Muscle of leg (tissue), 11 donors: ENCODE measurements around the gene KCNAB1. TPM values are rescaled to one million over a fixed set of nuclear protein-coding genes. Genes with fewer than 3 reads are reported as not detected.

Experiments used
- DNase-seq: peaks from one replicate; pipeline ENCODE4 v3.0.0; 2013
- H3K27ac ChIP-seq: one replicate; pipeline ENCODE4 v1.5.1; 2013; ENCODE audit warnings: mild to moderate bottlenecking, low read length, control low read depth
- H3K27me3 ChIP-seq: one replicate; pipeline ENCODE4 v1.6.1; 2013; ENCODE audit warnings: low read length; ENCODE audit not compliant: control insufficient read depth, insufficient read depth
- H3K36me3 ChIP-seq: one replicate; pipeline ENCODE4 v1.6.1; 2013; ENCODE audit warnings: low read length; ENCODE audit not compliant: control insufficient read depth, insufficient read depth
- H3K4me1 ChIP-seq: one replicate; pipeline ENCODE4 v1.6.1; 2013; ENCODE audit warnings: low read length; ENCODE audit not compliant: control insufficient read depth, insufficient read depth
- H3K4me3 ChIP-seq: one replicate; pipeline ENCODE4 v1.5.1; 2013; ENCODE audit warnings: low read length, control low read depth
- H3K9me3 ChIP-seq: replicated peaks from 2 replicates; pipeline ENCODE4 v1.6.1; 2013; ENCODE audit warnings: low read depth, low read length; ENCODE audit not compliant: control insufficient read depth
- WGBS: methylation state at CpG from one replicate; pipeline ENCODE4 v1.1.5; 2013; ENCODE audit warnings: missing lambda C conversion rate; ENCODE audit not compliant: insufficient coverage; 5-methylcytosine and 5-hydroxymethylcytosine counted together
- polyA plus RNA-seq, 8 donors: library from polyadenylated mRNA; unstranded; fragments of 120-200 nt; gene quantifications; one replicate each; pipeline versions ENCODE4 v1.2.1 to v1.2.3, GENCODE V29; 2013; ENCODE audit warnings: inconsistent platforms in 1 of 8, low replicate concordance in 1 of 8; ENCODE audit not compliant: insufficient read length in 8 of 8, insufficient read depth in 1 of 8
- total RNA-seq: library from RNA; stranded (reverse); fragments of 120-200 nt; gene quantifications from one replicate; pipeline ENCODE4 v1.2.4, GENCODE V29; 2013

The KCNAB1 gene
- total and polyA plus RNA-seq, 9 donors: 4.3 to 8.4 (median 5.0) TPM

DNA sequence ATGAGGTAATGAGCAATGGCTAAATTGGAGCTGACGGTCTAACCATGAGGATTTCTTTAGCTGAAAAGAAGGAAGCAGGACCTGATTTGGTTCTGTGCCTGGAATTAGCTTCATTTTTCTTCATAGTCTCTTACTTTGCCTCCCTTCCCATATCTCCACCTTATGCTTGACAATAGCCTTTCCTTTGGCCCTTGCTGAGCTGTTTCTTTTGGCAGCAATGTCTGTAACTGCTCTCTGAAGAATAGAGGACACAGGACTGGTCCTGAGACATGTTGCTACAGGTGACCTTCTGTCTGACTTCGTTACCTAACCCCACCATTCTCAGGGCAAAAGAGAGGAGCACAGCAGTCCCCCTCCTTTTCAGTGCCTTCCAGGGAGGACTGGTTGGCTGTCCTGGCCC, 312.2 kb downstream of the KCNAB1 start:
- DNase-seq: no peak
- no peak overlapping the region for H3K4me3 ChIP-seq
- H3K4me1 ChIP-seq: no peaks in the 10 kb centered on the region
- H3K27ac ChIP-seq: no peak overlapping the region
- H3K36me3 ChIP-seq: no peaks in the 10 kb centered on the region
- H3K9me3 ChIP-seq: no peaks in the 10 kb centered on the region
- no peaks in the 10 kb centered on the region for H3K27me3 ChIP-seq
- WGBS: 67% methylated on average over 1 of the region's 2 CpGs

DNA sequence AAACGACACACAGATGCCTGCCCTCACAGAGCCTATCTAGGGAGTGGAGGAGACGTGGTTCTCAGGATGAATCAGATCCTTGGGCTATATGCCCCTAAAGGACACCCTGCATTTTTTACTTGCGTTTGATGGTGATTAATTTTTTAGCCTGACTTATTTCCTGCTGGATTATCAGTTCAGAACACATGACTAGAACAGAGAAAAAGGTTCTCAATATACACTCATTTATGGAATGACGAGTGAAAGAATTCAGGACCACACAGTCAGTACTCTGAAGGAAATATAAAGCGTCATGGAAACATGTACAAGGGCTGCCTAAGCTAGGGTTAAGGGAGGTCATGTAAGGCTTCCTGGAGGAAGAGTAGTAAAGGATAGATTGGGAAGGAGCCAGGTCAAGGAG, 312.8 kb downstream of the KCNAB1 start:
- no peak overlapping the region for H3K27ac ChIP-seq

DNA sequence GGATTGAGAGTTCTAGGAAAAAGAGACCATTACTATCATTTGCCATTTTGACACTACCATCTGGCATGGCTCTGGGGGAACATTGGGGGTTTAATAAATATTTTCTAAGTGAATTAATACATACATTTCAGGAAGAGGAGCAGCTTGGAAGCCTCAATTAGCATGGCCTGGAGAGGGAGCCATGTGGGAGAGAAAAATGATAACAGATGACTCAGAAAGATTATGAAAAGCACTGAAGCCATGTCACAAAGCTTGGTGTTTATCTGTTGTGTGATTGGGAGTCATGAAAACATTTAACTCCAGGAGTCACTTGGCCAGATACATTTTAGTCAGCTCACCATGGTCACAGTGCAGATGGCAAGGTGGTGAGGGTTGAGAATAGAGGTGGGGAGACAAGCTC, 313.5 kb downstream of the KCNAB1 start:
- Histone ChIP-seq H3K4me1 (no peaks in the 10 kb centered on the region), H3K36me3 (no peaks in the 10 kb centered on the region), H3K9me3 (no peaks in the 10 kb centered on the region), H3K27me3 (no peaks in the 10 kb centered on the region), H3K27ac (no peak overlapping the region), H3K4me3 (no peak overlapping the region)
- DNase-seq: no peak

More for the DNA sequence above, 312.8 kb downstream of the KCNAB1 start:
- Histone ChIP-seq H3K4me3 (no peak overlapping the region), H3K9me3 (no peaks in the 10 kb centered on the region), H3K36me3 (no peaks in the 10 kb centered on the region), H3K27me3 (no peaks in the 10 kb centered on the region), H3K4me1 (no peaks in the 10 kb centered on the region)
- no peak for DNase-seq
- 81% methylated on average over 2 of the region's 5 CpGs for WGBS

DNA sequence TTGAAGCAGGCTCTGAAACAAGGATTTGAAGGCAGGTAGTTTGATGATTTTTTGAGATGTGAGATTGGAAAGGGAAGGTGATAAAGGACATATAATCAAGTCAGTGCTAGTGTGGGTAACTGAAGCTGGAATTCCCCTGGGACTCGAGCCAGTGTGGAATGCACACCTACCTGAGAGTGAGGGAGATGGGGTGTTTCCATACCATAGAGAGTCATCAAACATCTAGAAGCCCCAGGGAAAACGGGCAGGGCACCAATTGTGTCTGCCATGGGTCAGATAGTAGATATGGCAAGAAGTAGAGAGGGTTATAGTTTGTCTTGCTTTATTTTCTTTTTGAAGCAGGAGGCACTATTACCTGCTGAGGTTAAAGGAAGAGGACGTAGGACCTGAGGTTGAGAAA, 314.5 kb downstream of the KCNAB1 start:
- DNase-seq: no peak
- no peaks in the 10 kb centered on the region for H3K27me3 ChIP-seq
- H3K9me3 ChIP-seq: no peaks in the 10 kb centered on the region
- 57% methylated on average over 3 of the region's 3 CpGs for WGBS
- H3K4me3 ChIP-seq: no peak overlapping the region
- H3K27ac ChIP-seq: no peak overlapping the region
- H3K36me3 ChIP-seq: no peaks in the 10 kb centered on the region
- H3K4me1 ChIP-seq: no peaks in the 10 kb centered on the region

DNA sequence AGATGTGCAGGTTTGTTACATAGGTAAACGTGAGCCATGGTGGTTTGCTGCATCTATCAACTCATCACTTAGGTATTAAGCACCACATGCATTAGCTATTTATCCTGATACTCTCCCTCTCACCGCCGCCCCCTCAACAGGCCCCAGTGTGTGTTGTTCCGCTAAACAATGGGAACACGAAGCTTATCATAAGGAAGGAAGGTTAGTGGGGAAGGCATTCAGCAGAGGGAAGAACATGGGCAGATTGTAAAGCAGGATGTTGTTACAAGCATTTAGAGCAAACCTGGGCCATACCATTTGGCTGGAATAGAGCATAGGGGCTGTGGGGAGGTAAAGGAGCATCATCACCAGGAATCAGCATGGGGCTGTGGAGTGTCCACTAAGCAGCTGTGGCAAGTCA, 322.7 kb downstream of the KCNAB1 start:
- no peaks in the 10 kb centered on the region for H3K36me3 ChIP-seq
- no CpG with 5 or more reads among the region's 5 CpGs for WGBS
- no peak overlapping the region for H3K27ac ChIP-seq
- DNase-seq: no peak
- peaks cover 10% of the 10 kb centered on the region for H3K4me1 ChIP-seq
- no peaks in the 10 kb centered on the region for H3K27me3 ChIP-seq
- no peak overlapping the region for H3K4me3 ChIP-seq
- no peaks in the 10 kb centered on the region for H3K9me3 ChIP-seq

DNA sequence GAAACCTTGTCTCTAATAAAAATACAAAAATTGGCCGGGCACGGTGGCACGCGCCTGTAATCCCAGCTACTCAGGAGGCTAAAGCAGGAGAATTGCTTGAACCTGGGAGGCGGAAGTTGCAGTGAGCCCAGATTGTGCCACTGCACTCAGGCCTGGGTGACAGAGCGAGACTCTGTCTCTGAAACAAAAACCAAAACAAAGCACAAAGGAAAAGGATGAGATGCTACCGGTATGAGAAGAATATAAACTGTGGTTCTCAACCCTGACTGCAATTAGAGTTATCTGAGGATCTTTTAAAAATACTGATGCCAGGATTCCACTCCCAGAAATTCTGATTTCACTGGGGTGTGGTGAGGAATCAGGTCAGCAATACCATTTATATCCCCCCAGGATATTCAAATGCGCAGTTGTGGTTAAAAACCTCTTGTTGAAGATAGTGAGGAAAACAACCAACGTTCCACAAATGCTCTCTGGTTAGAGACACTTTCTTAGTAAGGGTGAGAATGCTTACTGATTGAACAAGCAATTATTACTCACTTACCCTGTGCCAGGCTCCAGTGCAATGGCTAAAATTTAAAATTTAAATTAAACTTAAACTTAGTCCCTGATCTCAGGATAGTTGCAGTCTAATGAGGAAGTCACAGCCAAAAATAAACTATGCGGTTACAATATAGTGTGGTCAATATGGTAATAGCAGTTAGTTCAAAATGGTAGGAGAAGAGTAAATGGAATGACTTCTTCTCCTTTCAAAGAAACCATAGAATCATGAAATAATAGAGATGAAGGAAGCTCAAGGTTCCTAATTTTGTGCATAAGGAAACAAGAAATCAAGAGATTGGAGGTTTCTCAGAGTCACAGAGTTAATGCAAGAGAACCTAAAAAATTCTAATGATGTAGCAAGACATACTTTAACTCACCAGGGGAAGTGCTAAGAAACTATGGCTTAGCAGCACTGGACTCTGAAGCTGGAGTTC, 325.0 kb downstream of the KCNAB1 start:
- no peak for DNase-seq
- Histone ChIP-seq H3K4me3 (no peak overlapping the region), H3K9me3 (no peaks in the 10 kb centered on the region), H3K27me3 (no peaks in the 10 kb centered on the region), H3K36me3 (no peaks in the 10 kb centered on the region), H3K4me1 (peaks cover 10% of the 10 kb centered on the region), H3K27ac (no peak overlapping the region)
- WGBS: 100% methylated on average over 5 of the region's 10 CpGs

DNA sequence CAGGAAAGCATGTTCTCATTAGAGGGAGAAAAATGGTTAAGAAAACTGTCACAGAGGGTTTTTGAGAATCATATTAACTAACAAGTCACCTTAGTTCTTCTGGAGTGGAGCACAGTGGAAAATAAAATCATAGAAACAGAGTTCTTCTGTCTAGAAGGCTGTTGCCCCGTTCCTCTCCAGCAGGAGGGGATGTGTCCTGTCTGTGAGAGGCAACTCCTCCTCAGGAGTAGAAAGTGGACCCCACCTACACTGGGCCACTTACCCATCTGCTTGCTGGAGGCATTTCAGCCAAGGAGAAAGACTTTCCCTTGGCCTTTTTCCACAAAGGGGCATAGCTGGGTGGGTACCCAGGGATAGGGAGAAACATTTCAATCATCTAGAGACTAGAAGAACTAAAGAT, 327.9 kb downstream of the KCNAB1 start:
- DNase-seq: no peak
- Histone ChIP-seq H3K4me1 (peaks cover 10% of the 10 kb centered on the region), H3K27me3 (no peaks in the 10 kb centered on the region), H3K36me3 (no peaks in the 10 kb centered on the region), H3K4me3 (no peak overlapping the region), H3K9me3 (no peaks in the 10 kb centered on the region), H3K27ac (no peak overlapping the region)
- WGBS: 17% methylated on average over 1 of the region's 1 CpG

DNA sequence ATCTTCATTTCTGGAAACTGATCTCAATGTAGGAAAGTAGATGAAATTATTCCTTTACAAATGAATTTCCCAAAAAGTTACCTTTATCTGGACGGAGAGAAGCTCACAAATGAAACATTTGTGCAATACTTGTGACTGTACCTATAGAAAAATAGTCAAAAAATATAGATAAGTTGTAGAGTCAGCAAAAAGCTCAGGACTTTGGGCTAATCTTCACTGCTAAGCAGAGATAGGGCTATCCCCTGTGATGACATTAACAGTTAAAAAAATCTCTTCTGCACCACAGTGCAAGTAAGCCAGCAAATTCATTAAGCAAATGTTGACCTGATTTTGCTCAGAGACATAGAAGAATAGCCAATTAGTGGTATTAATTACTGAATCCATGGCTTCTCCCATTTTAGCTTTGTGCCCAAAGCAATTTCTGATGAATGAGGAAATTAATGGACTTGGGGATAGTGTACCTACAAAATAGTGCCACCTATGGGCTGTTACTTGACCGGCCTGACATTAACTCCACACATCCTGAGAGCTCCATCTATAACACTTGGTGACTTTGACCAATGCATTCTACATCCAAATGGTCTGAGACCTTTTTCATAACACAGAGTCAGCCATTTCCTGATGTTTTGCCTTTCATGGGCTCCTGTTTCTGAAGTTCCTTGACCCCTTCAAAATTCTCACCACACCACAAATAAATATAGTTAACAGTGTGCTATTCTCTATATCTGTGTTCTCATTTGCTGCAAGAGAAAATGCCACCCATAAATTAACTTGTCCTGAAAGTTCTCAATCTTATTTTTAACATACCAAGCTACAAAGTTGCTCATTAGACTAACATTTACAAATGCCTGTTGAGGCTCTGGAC, 329.6 kb downstream of the KCNAB1 start:
- no peak overlapping the region for H3K27ac ChIP-seq
- H3K4me3 ChIP-seq: no peak overlapping the region
- no peaks in the 10 kb centered on the region for H3K9me3 ChIP-seq
- no peaks in the 10 kb centered on the region for H3K4me1 ChIP-seq
- no peaks in the 10 kb centered on the region for H3K36me3 ChIP-seq
- no peaks in the 10 kb centered on the region for H3K27me3 ChIP-seq
- 14% methylated on average over 1 of the region's 2 CpGs for WGBS
- DNase-seq: peak; percentile 33

DNA sequence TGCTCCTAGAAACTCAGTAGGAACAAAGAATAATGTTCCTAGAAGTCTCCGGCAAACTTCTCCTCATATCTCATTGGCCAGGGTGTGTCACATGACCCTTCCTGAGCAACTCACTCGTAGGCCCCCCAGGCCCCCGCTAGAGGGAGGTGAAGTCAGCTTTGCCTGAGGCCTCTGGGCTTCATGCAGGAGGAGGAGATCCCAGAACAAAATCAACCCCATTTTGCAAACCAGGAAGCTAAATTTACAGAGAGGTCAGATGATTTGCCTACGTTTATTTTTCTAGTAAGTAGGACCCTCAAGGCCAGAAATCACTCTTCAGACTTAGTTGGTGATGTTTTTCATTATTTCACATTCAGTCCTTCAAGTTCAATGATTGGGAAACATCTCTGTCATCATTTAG, 335.5 kb downstream of the KCNAB1 start:
- Histone ChIP-seq H3K27me3 (no peaks in the 10 kb centered on the region), H3K4me3 (no peak overlapping the region), H3K4me1 (peaks cover 3% of the 10 kb centered on the region), H3K36me3 (no peaks in the 10 kb centered on the region), H3K9me3 (no peaks in the 10 kb centered on the region), H3K27ac (no peak overlapping the region)
- DNase-seq: no peak
- WGBS: no CpG with 5 or more reads among the region's 4 CpGs

DNA sequence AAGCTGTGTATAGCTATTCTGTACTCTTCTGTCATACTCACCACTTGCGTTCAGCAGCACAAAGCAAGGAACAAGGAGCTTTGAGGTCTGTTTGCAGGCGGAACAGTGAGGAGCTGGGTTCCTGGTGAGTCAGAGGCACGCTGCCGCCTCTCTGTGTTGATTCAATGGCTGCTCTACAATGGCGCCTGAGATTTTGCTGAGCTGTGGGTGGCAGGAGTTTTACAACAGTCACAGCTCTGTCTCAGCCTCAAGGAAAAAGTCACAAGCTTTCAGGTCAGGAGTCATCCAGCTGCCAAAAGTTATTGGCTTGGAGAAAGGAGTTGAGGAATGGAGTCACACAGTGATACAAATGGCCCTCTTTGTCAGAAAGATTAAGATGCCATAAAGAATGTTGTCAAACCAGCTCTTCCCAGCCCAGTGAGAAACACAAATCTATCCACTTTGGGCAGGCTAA, 336.4 kb downstream of the KCNAB1 start:
- 76% methylated on average over 3 of the region's 5 CpGs for WGBS
- H3K27ac ChIP-seq: no peak overlapping the region

More for the DNA sequence above, 336.4 kb downstream of the KCNAB1 start:
- no peak overlapping the region for H3K4me3 ChIP-seq
- H3K36me3 ChIP-seq: no peaks in the 10 kb centered on the region
- peaks cover 3% of the 10 kb centered on the region for H3K4me1 ChIP-seq
- H3K9me3 ChIP-seq: no peaks in the 10 kb centered on the region
- H3K27me3 ChIP-seq: no peaks in the 10 kb centered on the region
- DNase-seq: no peak
